ENCODE data around the gene WDR83.

Gene WDR83

GRCh38 chr19:12715929-12716328 is 49.3 kb downstream of the WDR83 start:
- DNase-seq (ENCODE audit: low read depth) = no peak

- no peak for DNase-seq (ENCODE audit: low read depth)
These were observed 53.7 kb downstream of the WDR83 start for GRCh38 chr19:12720296-12720695.

DNA sequence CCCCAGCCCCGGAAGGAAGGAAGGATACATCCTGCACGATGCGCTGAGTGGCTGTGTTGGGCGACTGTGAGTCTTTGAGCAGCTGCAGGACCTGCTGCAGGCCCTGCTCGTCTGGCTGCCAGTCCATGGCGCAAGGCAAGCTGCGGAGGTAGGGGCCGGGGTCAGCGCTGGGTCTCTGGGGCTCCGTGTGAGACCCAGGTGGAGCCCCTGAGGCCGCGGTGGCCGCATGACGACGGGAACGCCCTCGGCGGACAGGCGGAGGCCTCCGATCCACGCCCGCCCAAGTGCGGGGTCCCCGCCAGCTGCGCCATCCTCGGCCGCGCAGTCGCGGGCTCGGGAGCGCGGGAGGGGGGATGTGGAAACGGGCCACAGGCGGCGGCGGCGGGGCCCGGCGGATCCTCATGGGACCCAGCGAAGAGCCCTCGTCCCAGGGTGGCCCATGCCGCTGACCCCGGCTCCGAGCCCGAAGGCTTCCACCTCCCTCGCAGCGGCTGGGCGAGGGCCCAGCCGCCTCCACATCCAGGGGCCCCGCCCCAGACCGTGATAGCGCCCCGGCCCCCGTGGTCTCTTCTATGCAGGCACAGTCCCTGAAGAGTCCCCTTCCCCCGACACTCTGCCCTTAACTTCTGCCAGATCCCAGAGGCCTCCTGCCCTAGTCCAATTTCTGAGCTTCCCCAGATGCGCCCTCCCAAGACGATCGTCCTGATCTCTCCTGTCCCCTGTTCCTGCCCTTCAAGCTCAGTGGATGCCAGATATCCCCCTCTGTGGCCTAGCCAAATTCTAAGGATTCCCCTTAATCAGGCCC is 54.4 kb downstream of the WDR83 start:
- DNase-seq (ENCODE audit: low read depth) = no peak

DNA sequence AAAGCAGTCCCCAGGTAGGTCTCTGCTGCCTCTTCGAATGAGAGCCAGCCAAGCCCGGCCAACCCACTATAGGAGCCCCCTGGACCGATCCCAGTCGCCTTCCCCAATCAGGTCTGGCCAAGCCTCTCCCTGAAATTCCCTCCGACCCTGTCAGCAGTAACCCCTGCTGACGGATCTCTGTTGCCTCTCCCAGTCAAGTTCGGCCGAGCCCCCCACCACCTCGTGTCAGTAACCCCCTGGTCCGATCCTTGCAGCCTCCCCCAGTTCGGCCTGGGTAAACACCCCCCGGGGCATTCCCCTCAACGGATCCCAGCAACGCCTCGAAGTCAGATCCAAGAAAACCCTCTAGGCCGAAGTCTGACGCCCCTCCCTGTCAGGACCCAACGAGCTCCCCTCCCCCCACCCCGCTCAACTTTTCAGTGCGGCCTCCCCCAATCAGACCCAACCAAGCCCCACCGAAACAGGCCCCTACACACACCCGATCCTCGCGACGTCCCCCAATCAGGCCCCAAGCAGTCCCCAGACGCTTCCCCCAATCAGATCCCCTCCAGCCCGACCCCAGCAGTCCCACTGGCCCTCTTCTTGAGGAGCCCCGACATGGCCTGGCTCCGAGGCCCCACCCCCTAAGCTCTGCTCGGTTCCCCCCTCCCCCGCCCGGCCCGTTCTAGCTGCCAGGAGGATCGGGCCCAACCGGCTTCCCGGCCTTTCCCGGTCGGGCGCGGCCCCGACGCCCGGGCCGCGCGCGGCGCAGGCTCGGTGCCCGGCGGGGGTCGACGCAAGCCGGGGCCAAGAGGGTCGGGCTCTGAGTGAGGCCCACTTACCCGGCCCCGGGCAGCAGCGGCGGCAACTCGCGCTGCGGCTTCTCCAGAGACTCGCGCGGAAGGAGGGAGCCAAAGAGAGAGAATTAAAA is 55.3 kb downstream of the WDR83 start:
- no peak for DNase-seq (ENCODE audit: low read depth)

DNA sequence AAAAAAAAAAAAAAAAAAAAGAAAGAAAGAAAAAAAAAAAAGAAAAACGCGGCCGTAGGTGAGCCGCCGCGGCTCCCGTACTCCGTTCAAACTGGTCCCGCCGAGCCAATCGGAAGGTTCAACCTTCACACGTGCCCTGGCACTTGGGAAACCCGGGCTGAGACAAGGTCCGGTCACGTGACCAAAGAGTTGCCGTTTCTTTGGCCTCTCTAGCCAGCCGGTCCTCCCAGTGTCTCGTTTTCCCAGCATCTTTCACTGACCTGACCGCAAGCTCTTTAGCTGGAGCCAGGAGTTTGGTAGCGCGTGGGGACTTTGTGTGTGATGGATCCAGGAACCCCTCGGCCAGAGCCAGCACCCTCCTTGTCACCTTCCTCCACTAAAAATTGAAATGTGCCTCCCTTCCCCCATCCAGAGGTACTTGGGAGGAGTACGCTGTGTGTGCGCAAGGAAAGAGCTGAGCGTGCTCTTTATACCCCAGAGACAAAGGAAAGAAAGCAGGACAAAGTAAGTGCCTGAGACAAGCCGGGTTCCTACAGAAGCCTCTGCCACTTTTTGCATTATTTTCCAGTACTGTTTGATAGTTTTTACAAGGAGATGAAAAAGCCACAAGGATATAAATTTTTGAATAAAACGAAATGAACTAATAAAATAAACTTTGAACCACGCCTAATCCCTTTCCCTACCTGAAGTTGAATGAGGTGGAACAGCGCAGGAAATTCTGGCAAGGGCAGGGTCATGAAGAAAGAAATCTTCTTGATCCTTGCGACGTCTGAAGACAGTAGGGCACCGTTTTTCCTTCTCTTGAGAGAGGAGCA is 56.2 kb downstream of the WDR83 start:
- peak; percentile 90 for DNase-seq (ENCODE audit: low read depth)

GRCh38 chr19:12723381-12723640 is 56.7 kb downstream of the WDR83 start:
- no peak for DNase-seq (ENCODE audit: low read depth)

DNA sequence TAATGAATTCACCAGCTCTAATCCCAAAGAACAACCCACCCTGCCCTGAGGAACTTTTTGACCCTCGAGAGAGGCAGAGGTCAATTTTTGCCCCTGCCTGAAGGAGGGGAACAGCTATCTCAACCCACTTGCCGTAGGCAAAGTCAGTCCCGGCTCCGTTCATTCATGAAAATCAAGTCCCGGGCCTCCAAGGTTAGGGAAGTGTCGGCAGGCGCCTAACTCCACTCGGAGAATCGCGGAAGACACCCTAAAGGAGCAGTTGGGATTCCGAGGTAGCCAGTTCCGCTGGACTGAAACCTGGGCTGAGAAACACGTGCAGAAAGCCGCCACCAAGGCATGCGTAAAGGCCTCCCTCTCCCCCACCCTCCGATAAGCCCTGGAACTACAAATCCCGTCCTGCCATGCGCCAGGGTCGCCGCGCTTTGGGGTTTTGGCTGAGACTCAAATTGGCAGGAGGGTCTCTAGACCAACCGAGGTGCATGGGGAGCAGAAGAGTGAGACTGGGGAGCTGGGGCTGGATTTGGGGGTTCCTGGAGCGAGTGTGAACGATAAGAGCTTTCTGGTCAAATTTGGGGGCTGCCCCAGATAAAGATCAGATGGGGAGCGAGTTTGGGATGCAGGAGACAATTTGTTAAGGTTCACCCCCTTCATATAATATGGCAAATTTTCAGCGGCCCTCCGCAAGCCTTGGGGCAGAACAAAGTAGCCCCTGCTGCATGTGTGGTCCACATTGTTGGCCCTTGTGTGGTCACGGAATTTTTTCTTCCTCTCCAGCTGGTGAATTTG is 57.2 kb downstream of the WDR83 start, which contains the start of gene TNPO2:
TSS of gene TNPO2 (minus strand) at position 292 of the 786 bp plus-strand sequence. CDS start 2,955 bp downstream, outside the sequence.
- DNase-seq (ENCODE audit: low read depth) = peak; percentile 71
